Amygdala (tissue), 56 donors: ENCODE data around the gene SLC6A9.
A peak's percentile ranks its signal among the peaks of the same experiment; 100 is the strongest.

Experiments
- DNase-seq, 56 donors: peaks; one replicate each; lab custom pipeline; 2025; lab: John Stamatoyannopoulos, UW

Gene SLC6A9

GRCh38 chr1:43976045-43976444 lies 55.2 kb downstream of the SLC6A9 start:
- DNase-seq: no peak

GRCh38 chr1:43975249-43975961 lies 55.9 kb downstream of the SLC6A9 start:
- peak in 25 of 56 donors; percentile 10 to 60 (median 44) for DNase-seq

GRCh38 chr1:43974443-43975248 lies 56.6 kb downstream of the SLC6A9 start, which contains the start of gene ATP6V0B:
TSS of gene ATP6V0B (plus strand) at chr1:43974960. CDS start at chr1:43975041, 81 bp downstream.
- peak; percentile 81 to 99 (median 94) for DNase-seq

GRCh38 chr1:43973981-43974442 lies 57.2 kb downstream of the SLC6A9 start:
- DNase-seq: peak in 1 of 56 donors; percentile 61

- no peak for DNase-seq
Observed at GRCh38 chr1:43971336-43971980, 59.8 kb downstream of the SLC6A9 start.

- no peak for DNase-seq
Observed at GRCh38 chr1:43970911-43971310, 60.4 kb downstream of the SLC6A9 start.

GRCh38 chr1:43970502-43970901 lies 60.8 kb downstream of the SLC6A9 start:
- DNase-seq: no peak

- peak; percentile 41 to 99 (median 96) for DNase-seq
Observed at GRCh38 chr1:43969746-43970466, 61.4 kb downstream of the SLC6A9 start, which contains the start of gene DPH2. TSS of gene DPH2 (plus strand) at chr1:43970010. CDS start at chr1:43970176, 166 bp downstream.

- no peak for DNase-seq
Observed at GRCh38 chr1:43969416-43969745, 61.9 kb downstream of the SLC6A9 start.

- DNase-seq: no peak
Observed at GRCh38 chr1:43968348-43968948, 62.8 kb downstream of the SLC6A9 start.

GRCh38 chr1:43965316-43965715 lies 65.9 kb downstream of the SLC6A9 start:
- DNase-seq: no peak

- no peak for DNase-seq
Observed at GRCh38 chr1:43963890-43964289, 67.4 kb downstream of the SLC6A9 start.

- DNase-seq: no peak
Observed at GRCh38 chr1:43963006-43963405, 68.3 kb downstream of the SLC6A9 start.

- peak in 23 of 56 donors; percentile 8 to 65 (median 36) for DNase-seq
Observed at GRCh38 chr1:43962324-43962723, 68.9 kb downstream of the SLC6A9 start.

GRCh38 chr1:43961692-43962091 lies 69.6 kb downstream of the SLC6A9 start:
- DNase-seq: no peak

- DNase-seq: no peak
Observed at GRCh38 chr1:43960798-43961197, 70.5 kb downstream of the SLC6A9 start.

GRCh38 chr1:43958351-43959255 lies 72.7 kb downstream of the SLC6A9 start:
- peak in 6 of 56 donors; percentile 16 to 29 (median 24) for DNase-seq

GRCh38 chr1:43957407-43958040 lies 73.7 kb downstream of the SLC6A9 start:
- DNase-seq: peak in 4 of 56 donors; percentile 17 to 38 (median 27)
